22Rv1 (cell line): ENCODE measurements around the gene KCNQ1.

ENCODE experiments used
- H3K27ac ChIP-seq: fragments of 450-650 bp; 2 replicates; pipeline ENCODE4 v1.5.1; 2017
- CTCF ChIP-seq: fragments of 450-650 bp; IDR thresholded peaks from 2 replicates; pipeline ENCODE4 v1.5.1; 2017; ENCODE audit warnings: mild to moderate bottlenecking
- ZFX ChIP-seq: fragments of 450-650 bp; IDR thresholded peaks from 2 replicates; pipeline ENCODE4 v1.6.1; 2017; ENCODE audit warnings: antibody characterized with exemption, borderline replicate concordance

The KCNQ1 gene

GRCh38 chr11:2507212-2507901 lies 62.5 kb downstream of the KCNQ1 start:
- TF ChIP-seq ZFX: no peak
- TF ChIP-seq CTCF: no peak
- H3K27ac ChIP-seq: no peak overlapping the region

DNA sequence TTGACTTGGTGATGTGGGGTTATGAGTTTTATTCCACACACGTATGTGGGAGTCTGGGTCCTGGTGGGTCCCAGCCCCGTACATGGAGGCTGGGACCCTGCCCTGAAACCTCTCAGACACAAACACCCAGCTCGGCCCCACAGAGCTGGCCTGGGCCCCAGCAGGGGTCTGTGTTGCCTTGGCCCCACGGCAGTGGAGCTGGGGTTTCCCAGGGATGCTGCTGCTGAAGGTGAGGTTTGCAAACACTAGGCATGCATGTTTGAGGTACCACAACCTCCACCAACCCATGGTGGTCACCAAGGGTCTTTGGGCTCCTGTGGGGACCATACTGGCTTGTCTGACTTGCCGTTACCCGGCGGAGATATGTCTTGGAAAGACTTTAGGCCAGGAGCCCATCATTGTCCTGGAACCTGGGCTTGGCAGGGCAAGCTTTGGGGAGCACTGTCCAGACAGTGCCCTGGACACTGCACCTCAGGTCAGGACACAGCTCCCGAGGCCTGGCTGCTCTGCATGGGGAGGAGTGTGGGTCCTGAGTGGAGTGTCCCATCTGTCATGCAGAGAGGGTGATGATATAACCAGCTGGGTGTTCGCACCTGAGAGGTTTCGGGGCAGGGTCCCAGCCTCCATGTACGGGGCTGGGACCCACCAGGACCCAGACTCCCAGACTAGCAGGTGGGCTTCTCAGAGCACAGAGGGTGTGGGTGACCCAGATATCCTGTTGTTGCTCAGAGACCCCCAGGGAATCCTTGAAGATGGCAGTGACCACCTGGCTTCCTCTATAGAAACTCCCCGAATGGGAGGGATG lies 63.3 kb downstream of the KCNQ1 start:
- no peak overlapping the region for H3K27ac ChIP-seq
- TF ChIP-seq ZFX (no peak), CTCF (no peak)

DNA sequence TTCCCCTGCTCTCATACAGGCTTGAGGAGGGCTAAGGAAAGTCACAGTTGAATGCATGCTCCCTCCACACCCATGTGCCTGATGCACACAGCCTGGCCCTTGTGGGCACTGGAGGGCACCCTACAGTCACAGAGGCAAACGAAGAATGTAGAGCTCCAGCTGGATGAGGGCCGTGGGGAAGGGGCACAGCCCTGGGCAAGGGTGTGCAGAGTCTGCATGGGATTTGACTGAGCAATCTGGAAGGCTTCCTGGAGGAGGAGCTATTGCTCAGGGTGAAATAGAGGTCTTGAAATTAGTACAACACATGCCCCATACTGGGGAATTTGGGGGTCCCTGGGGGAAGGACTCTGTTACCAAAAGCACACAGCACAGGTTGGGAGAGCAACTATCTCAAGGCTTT lies 64.0 kb downstream of the KCNQ1 start:
- TF ChIP-seq ZFX (no peak), CTCF (no peak)
- H3K27ac ChIP-seq: no peak overlapping the region

- no peak overlapping the region for H3K27ac ChIP-seq
- TF ChIP-seq CTCF: no peak
These were observed 64.7 kb downstream of the KCNQ1 start for GRCh38 chr11:2509481-2510001.

GRCh38 chr11:2510626-2511402 lies 66.0 kb downstream of the KCNQ1 start:
- TF ChIP-seq CTCF: no peak
- TF ChIP-seq ZFX: no peak
- no peak overlapping the region for H3K27ac ChIP-seq

DNA sequence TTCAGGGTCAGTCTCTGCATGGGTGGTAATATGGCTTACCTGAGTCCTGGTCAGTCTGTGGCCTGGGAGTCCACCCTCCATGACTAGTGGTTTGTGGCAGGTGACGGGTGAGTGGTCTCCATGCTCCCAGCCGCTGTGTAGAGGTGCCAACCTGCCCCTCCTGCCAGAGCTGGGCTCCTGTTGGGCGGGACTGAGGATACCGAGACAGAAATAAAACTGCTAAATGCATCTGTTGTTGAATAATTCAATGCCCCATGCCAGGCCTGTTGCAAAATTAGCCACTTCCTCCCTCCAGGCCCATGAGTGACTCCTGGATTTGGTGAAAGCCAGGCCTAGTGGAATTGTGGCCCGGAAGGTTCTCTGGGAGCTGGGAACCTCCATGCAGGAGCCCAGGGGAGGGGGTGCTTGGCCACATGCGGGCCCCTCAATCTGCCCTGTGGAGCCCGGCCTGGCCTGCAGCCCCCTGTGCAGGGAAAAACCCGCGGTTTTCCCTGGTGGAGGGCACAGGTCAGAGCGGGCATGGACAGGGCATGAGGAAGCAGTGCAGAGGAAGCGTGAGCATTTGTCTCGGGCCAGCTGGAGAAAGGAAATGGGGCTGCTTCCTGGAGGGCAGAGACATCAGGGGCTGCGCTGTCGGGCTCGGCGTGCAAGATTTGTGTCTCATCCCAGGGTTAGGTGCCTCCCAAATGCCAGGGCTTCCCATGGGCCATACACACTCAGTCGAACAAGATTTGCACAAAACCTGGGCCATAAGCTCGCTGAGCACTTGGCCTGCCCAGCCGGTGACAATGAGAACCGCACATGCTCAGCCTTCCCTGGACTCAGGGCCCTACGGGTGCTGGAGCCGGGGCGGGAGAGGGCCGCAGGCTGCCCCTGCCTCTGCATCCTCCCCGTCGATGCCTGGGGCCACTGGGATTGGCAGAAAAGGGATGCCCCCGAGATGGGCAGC lies 66.9 kb downstream of the KCNQ1 start:
- TF ChIP-seq ZFX (no peak), CTCF (no peak)
- no peak overlapping the region for H3K27ac ChIP-seq
